ENCODE data around the gene CNTNAP5.
"Not testable (repeated sequence)": the region's sequence is repeated elsewhere in the genome, so short reads cannot be mapped to it uniquely, and the experiment has no call there.

CNTNAP5 gene

DNA sequence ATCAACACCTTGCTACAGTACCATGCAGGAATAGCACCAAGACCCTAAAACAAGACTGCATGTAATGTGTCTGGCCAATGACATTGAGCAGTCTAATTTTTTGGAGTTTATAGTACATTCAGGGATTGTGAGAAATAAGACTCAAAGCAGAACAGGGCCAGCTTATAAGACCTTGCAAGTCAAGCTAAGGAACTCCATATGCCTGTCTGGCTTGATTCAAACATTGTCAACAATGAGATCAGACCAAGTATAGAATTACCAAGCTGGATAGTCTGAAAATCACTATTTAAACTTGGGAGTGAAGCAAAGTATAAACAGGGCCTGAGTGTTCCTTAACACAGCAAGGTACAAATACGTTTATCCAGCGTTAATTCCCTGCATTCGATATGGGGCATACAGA, 370.9 kb downstream of the CNTNAP5 start:
- ATAC-seq, result no peak

GRCh38 chr2:124402274-124402673, 377.2 kb downstream of the CNTNAP5 start:
- no peaks in the 10 kb centered on the region for H3K27me3 Mint-ChIP-seq
- ATAC-seq (no peak), DNase-seq (no peak)
- H3K36me3 Mint-ChIP-seq (ENCODE audit: low read depth), result no peaks in the 10 kb centered on the region
- H3K4me3 Mint-ChIP-seq, result no peak overlapping the region
- no peaks in the 10 kb centered on the region for H3K4me1 Mint-ChIP-seq
- peaks cover 13% of the 10 kb centered on the region for H3K9me3 Mint-ChIP-seq
- H3K27ac Mint-ChIP-seq, result no peak overlapping the region

More for the DNA sequence above, 370.9 kb downstream of the CNTNAP5 start:
- Mint-ChIP-seq H3K4me1 (no peaks in the 10 kb centered on the region), H3K4me3 (no peak overlapping the region), H3K9me3 (peaks cover 4% of the 10 kb centered on the region), H3K36me3 (ENCODE audit: low read depth) (no peaks in the 10 kb centered on the region), H3K27ac (no peak overlapping the region), H3K27me3 (no peaks in the 10 kb centered on the region)
- DNase-seq, result no peak

- H3K36me3 Mint-ChIP-seq (ENCODE audit: low read depth); H3K4me1 Mint-ChIP-seq; H3K27me3 Mint-ChIP-seq; H3K27ac Mint-ChIP-seq; DNase-seq; H3K4me3 Mint-ChIP-seq; ATAC-seq: not testable (repeated sequence)
- H3K9me3 Mint-ChIP-seq, result peaks cover 11% of the 10 kb centered on the region
Observed at GRCh38 chr2:124407836-124408534, 382.9 kb downstream of the CNTNAP5 start.

DNA sequence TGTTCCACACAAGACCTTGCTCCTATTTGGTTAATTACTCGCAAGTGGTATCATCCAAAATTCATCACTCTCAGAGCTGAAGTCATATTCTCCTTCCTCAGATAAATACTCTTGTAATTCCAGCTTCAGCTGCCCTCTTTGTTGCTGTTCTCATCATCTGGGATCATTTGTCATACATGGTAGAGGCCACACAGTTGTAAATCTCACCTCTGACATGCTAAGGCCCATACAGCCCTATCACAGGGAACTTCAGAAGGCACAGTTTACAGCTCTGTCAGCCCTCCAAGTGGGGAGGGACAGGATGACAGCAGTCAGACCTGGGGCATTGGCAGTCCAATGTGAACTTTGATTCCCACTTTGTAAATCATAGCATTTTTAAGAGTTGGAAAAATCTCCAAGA, 399.0 kb downstream of the CNTNAP5 start:
- ATAC-seq (no peak), DNase-seq (no peak)
- Mint-ChIP-seq H3K27me3 (no peaks in the 10 kb centered on the region), H3K4me3 (no peak overlapping the region), H3K27ac (no peak overlapping the region), H3K4me1 (no peaks in the 10 kb centered on the region), H3K9me3 (peaks cover 23% of the 10 kb centered on the region), H3K36me3 (ENCODE audit: low read depth) (no peaks in the 10 kb centered on the region)

DNA sequence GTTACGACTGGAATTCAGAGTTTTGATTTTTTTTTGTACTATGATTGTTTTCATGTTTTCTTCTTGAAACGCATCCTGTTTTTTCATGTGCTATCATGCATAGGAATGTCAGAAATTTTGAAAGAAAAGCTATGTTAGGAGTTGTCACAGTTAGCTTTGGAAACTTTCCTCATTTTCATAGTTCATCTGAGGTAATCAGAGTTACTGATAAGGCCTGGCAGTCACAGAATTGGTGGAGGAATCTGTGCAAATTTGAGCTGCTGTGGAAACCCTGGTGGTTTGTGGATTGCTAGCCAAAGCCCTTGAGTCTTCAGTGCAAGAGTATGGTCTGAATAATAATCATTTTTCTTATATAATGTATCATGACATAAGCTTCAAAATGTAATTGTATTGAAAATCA, 401.0 kb downstream of the CNTNAP5 start:
- no peaks in the 10 kb centered on the region for H3K36me3 Mint-ChIP-seq (ENCODE audit: low read depth)

DNA sequence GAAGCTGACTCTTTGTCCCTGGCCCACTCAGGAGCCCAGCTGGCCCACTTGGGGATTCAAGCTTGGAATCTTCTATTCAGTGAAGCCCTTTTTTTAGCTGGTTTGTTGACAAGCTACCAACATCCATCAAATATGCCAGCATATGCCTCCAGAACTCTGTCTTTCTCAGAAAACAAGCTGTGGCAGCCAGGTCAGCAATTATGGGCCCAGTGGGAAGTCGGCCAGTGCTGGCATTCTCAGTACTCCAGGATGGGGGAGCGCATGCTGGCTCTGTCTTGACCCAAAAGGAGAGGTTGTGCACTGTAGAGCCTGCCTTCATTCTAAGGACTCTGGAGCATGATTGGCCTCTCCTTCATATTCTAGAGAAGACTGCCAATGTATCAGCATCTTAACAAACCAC, 401.5 kb downstream of the CNTNAP5 start:
- DNase-seq (no peak), ATAC-seq (no peak)
- H3K4me3 Mint-ChIP-seq, result no peak overlapping the region
- peaks cover 7% of the 10 kb centered on the region for H3K9me3 Mint-ChIP-seq
- H3K27ac Mint-ChIP-seq, result no peak overlapping the region
- H3K36me3 Mint-ChIP-seq (ENCODE audit: low read depth), result no peaks in the 10 kb centered on the region
- no peaks in the 10 kb centered on the region for H3K27me3 Mint-ChIP-seq
- H3K4me1 Mint-ChIP-seq, result no peaks in the 10 kb centered on the region

More for the DNA sequence above, 401.0 kb downstream of the CNTNAP5 start:
- DNase-seq (no peak), ATAC-seq (no peak)
- H3K27ac Mint-ChIP-seq, result no peak overlapping the region
- peaks cover 12% of the 10 kb centered on the region for H3K9me3 Mint-ChIP-seq
- H3K4me3 Mint-ChIP-seq, result no peak overlapping the region
- H3K4me1 Mint-ChIP-seq, result no peaks in the 10 kb centered on the region
- H3K27me3 Mint-ChIP-seq, result no peaks in the 10 kb centered on the region

DNA sequence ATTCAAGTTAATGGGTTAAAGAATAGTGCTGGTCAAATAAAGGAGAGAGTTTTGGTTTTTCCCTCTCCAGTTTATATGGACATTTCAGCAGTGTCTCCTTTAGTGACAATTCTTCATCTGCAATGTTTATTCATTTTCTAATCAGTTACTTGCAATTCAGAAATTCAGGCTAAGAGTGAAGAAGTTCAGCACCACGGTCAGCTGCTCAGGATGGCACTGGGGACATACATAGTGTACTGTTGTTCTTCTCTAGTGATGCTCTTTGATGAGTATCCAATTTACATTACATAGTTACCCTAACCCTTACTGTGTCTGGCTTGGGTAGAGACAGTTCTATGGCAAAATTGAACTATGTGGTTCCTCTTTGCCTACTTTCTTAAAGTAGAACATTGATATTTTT, 412.7 kb downstream of the CNTNAP5 start:
- DNase-seq (no peak), ATAC-seq (no peak)
- H3K36me3 Mint-ChIP-seq (ENCODE audit: low read depth), result no peaks in the 10 kb centered on the region
- peaks cover 13% of the 10 kb centered on the region for H3K9me3 Mint-ChIP-seq
- H3K4me1 Mint-ChIP-seq, result no peaks in the 10 kb centered on the region
- no peak overlapping the region for H3K4me3 Mint-ChIP-seq
- H3K27ac Mint-ChIP-seq, result no peak overlapping the region
- no peaks in the 10 kb centered on the region for H3K27me3 Mint-ChIP-seq

DNA sequence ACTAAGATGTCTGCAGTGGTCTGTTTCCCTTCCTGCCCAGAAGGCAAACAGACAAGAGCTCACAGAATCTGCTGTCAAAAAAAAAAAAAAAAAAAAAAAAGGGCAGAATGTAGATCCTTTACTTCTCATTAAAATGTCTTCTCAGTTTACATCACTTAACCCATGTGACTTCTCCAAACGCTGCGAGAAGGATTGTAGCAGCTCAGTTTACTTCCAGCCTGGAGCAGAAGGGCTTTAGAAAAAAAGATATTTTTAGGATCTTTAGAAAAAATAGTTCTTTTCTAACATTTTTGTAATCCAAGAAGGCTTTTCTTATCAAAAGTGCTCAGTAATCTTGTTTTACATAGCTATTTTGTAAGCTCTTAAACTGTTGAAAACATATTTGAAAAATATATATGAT, 425.4 kb downstream of the CNTNAP5 start:
- H3K27ac Mint-ChIP-seq, result no peak overlapping the region
- ATAC-seq (no peak), DNase-seq (no peak)
- H3K36me3 Mint-ChIP-seq (ENCODE audit: low read depth), result no peaks in the 10 kb centered on the region
- H3K4me3 Mint-ChIP-seq, result no peak overlapping the region
- peaks cover 19% of the 10 kb centered on the region for H3K9me3 Mint-ChIP-seq
- no peaks in the 10 kb centered on the region for H3K4me1 Mint-ChIP-seq
- no peaks in the 10 kb centered on the region for H3K27me3 Mint-ChIP-seq

GRCh38 chr2:124476291-124476690, 451.2 kb downstream of the CNTNAP5 start:
- no peak overlapping the region for H3K4me3 Mint-ChIP-seq
- H3K9me3 Mint-ChIP-seq, result peaks cover 3% of the 10 kb centered on the region
- H3K27ac Mint-ChIP-seq, result no peak overlapping the region
- no peaks in the 10 kb centered on the region for H3K36me3 Mint-ChIP-seq (ENCODE audit: low read depth)
- no peaks in the 10 kb centered on the region for H3K4me1 Mint-ChIP-seq
- ATAC-seq (no peak), DNase-seq (no peak)
- H3K27me3 Mint-ChIP-seq, result no peaks in the 10 kb centered on the region

GRCh38 chr2:124478761-124479160, 453.7 kb downstream of the CNTNAP5 start:
- Mint-ChIP-seq H3K27ac (no peak overlapping the region), H3K9me3 (peaks cover 2% of the 10 kb centered on the region), H3K36me3 (ENCODE audit: low read depth) (no peaks in the 10 kb centered on the region), H3K4me1 (no peaks in the 10 kb centered on the region), H3K4me3 (no peak overlapping the region), H3K27me3 (no peaks in the 10 kb centered on the region)
- ATAC-seq (no peak), DNase-seq (no peak)

- ATAC-seq (no peak), DNase-seq (no peak)
- Mint-ChIP-seq H3K27ac (no peak overlapping the region), H3K36me3 (ENCODE audit: low read depth) (no peaks in the 10 kb centered on the region), H3K4me1 (no peaks in the 10 kb centered on the region), H3K27me3 (no peaks in the 10 kb centered on the region), H3K4me3 (no peak overlapping the region), H3K9me3 (peaks cover 4% of the 10 kb centered on the region)
Observed at GRCh38 chr2:124480958-124481357, 455.9 kb downstream of the CNTNAP5 start.

GRCh38 chr2:124482044-124482443, 457.0 kb downstream of the CNTNAP5 start:
- no peak overlapping the region for H3K4me3 Mint-ChIP-seq
- no peaks in the 10 kb centered on the region for H3K27me3 Mint-ChIP-seq
- ATAC-seq (no peak), DNase-seq (no peak)
- no peaks in the 10 kb centered on the region for H3K36me3 Mint-ChIP-seq (ENCODE audit: low read depth)
- H3K27ac Mint-ChIP-seq, result no peak overlapping the region
- H3K4me1 Mint-ChIP-seq, result no peaks in the 10 kb centered on the region
- peaks cover 4% of the 10 kb centered on the region for H3K9me3 Mint-ChIP-seq

DNA sequence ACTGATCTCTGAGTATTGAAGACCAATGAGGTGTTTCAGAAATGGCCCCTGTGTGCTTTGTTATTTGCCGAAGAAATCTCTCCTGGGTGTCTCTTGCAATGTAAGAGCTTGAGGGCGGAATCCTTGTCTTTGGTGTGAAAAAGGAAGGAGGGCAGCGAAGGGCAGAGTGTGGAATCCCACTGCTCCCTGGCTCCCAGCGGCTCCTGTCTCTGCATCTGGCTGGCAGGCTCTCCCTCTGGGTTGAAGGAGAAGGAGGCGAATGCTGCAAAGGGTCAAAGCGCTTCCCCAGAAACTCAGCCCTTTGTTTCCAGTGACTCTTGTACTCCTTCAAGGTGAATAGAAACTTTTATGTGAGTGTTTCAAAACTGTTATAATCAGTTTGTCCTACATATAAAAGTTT, 457.5 kb downstream of the CNTNAP5 start:
- no peak overlapping the region for H3K4me3 Mint-ChIP-seq
- no peak overlapping the region for H3K27ac Mint-ChIP-seq
- no peak for DNase-seq
- no peaks in the 10 kb centered on the region for H3K36me3 Mint-ChIP-seq (ENCODE audit: low read depth)
- H3K27me3 Mint-ChIP-seq, result no peaks in the 10 kb centered on the region
- peaks cover 4% of the 10 kb centered on the region for H3K9me3 Mint-ChIP-seq
- ATAC-seq, result no peak
- H3K4me1 Mint-ChIP-seq, result no peaks in the 10 kb centered on the region

DNA sequence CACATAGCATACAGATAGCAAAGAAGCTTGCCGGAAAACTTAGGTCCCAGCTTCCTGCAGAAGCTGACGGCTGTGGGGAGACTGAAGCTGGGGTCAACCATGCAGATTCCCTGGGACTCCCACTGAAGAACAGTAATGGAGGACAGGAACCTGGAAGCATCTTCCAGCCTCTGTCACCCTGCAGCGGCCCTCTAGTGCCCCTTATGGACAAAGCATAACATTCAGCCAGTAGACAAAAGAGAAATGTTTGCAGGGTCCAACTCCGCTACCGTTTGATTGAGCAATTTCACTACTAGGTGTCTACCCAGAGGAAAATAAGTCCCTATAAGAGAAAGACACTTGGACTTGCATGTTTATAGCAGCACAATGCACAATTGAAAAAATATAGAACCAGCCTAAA, 460.6 kb downstream of the CNTNAP5 start:
- no peaks in the 10 kb centered on the region for H3K4me1 Mint-ChIP-seq
- H3K36me3 Mint-ChIP-seq (ENCODE audit: low read depth), result no peaks in the 10 kb centered on the region
- no peak overlapping the region for H3K27ac Mint-ChIP-seq
- H3K9me3 Mint-ChIP-seq, result peaks cover 11% of the 10 kb centered on the region
- ATAC-seq, result no peak
- H3K27me3 Mint-ChIP-seq, result no peaks in the 10 kb centered on the region
- no peak for DNase-seq
- no peak overlapping the region for H3K4me3 Mint-ChIP-seq

- Mint-ChIP-seq H3K27me3 (no peaks in the 10 kb centered on the region), H3K9me3 (peaks cover 7% of the 10 kb centered on the region), H3K4me3 (no peak overlapping the region), H3K27ac (no peak overlapping the region), H3K4me1 (no peaks in the 10 kb centered on the region), H3K36me3 (ENCODE audit: low read depth) (no peaks in the 10 kb centered on the region)
- DNase-seq (no peak), ATAC-seq (no peak)
Observed at GRCh38 chr2:124489686-124490085, 464.6 kb downstream of the CNTNAP5 start.

All from activated naive CD8-positive, alpha-beta T cell treated with anti-CD3 and anti-CD28 coated beads, Interleukin-2, amount 50 U/mL, for 24 hours (primary cell).